Muscle of leg (tissue), 11 donors: Measurements from ENCODE around the gene UTP11. TPM values are rescaled to one million over a fixed set of nuclear protein-coding genes. Genes with fewer than 3 reads are reported as not detected.
"Not testable (repeated sequence)": the region's sequence is repeated elsewhere in the genome, so short reads cannot be mapped to it uniquely, and the experiment has no call there.

Experiments
- DNase-seq: peaks from one replicate; pipeline ENCODE4 v3.0.0; 2013
- H3K27ac ChIP-seq: one replicate; pipeline ENCODE4 v1.5.1; 2013; ENCODE audit warnings: mild to moderate bottlenecking, low read length, control low read depth
- H3K27me3 ChIP-seq: one replicate; pipeline ENCODE4 v1.6.1; 2013; ENCODE audit warnings: low read length; ENCODE audit not compliant: control insufficient read depth, insufficient read depth
- H3K36me3 ChIP-seq: one replicate; pipeline ENCODE4 v1.6.1; 2013; ENCODE audit warnings: low read length; ENCODE audit not compliant: control insufficient read depth, insufficient read depth
- H3K4me1 ChIP-seq: one replicate; pipeline ENCODE4 v1.6.1; 2013; ENCODE audit warnings: low read length; ENCODE audit not compliant: control insufficient read depth, insufficient read depth
- H3K4me3 ChIP-seq: one replicate; pipeline ENCODE4 v1.5.1; 2013; ENCODE audit warnings: low read length, control low read depth
- H3K9me3 ChIP-seq: replicated peaks from 2 replicates; pipeline ENCODE4 v1.6.1; 2013; ENCODE audit warnings: low read depth, low read length; ENCODE audit not compliant: control insufficient read depth
- WGBS: methylation state at CpG from one replicate; pipeline ENCODE4 v1.1.5; 2013; ENCODE audit warnings: missing lambda C conversion rate; ENCODE audit not compliant: insufficient coverage; 5-methylcytosine and 5-hydroxymethylcytosine counted together
- polyA plus RNA-seq, 8 donors: library from polyadenylated mRNA; unstranded; fragments of 120-200 nt; gene quantifications; one replicate each; pipeline versions ENCODE4 v1.2.1 to v1.2.3, GENCODE V29; 2013; ENCODE audit warnings: inconsistent platforms in 1 of 8, low replicate concordance in 1 of 8; ENCODE audit not compliant: insufficient read length in 8 of 8, insufficient read depth in 1 of 8
- total RNA-seq: library from RNA; stranded (reverse); fragments of 120-200 nt; gene quantifications from one replicate; pipeline ENCODE4 v1.2.4, GENCODE V29; 2013

Gene UTP11
- total and polyA plus RNA-seq, 9 donors, result 62.1 to 103 (median 90.6) TPM

GRCh38 chr1:38027201-38028104 lies 14.9 kb downstream of the UTP11 start:
- Histone ChIP-seq H3K27me3 (no peaks in the 10 kb centered on the region), H3K36me3 (peaks cover 36% of the 10 kb centered on the region), H3K4me1 (peaks cover 33% of the 10 kb centered on the region), H3K9me3 (no peaks in the 10 kb centered on the region), H3K4me3 (no peak overlapping the region), H3K27ac (no peak overlapping the region)
- 71% methylated on average over 10 of the region's 19 CpGs for WGBS
- no peak for DNase-seq

- Histone ChIP-seq H3K9me3 (no peaks in the 10 kb centered on the region), H3K4me1 (peaks cover 33% of the 10 kb centered on the region), H3K36me3 (peaks cover 30% of the 10 kb centered on the region), H3K4me3 (no peak overlapping the region), H3K27ac (no peak overlapping the region), H3K27me3 (no peaks in the 10 kb centered on the region)
- DNase-seq, result no peak
- no CpG with 5 or more reads among the region's 3 CpGs for WGBS
Measured at GRCh38 chr1:38028105-38028591, 15.6 kb downstream of the UTP11 start.

GRCh38 chr1:38028671-38029070 lies 16.1 kb downstream of the UTP11 start:
- Histone ChIP-seq H3K27ac (no peak overlapping the region), H3K36me3 (peaks cover 26% of the 10 kb centered on the region), H3K4me1 (peaks cover 33% of the 10 kb centered on the region), H3K9me3 (no peaks in the 10 kb centered on the region), H3K27me3 (no peaks in the 10 kb centered on the region), H3K4me3 (no peak overlapping the region)
- 60% methylated on average over 2 of the region's 2 CpGs for WGBS
- DNase-seq, result no peak

- H3K4me3 ChIP-seq, result no peak overlapping the region
- DNase-seq, result peak; percentile 46
- no peaks in the 10 kb centered on the region for H3K9me3 ChIP-seq
- no peaks in the 10 kb centered on the region for H3K27me3 ChIP-seq
- no peak overlapping the region for H3K27ac ChIP-seq
- 8% methylated on average over 14 of the region's 23 CpGs for WGBS
- H3K36me3 ChIP-seq, result peaks cover 21% of the 10 kb centered on the region
- peaks cover 33% of the 10 kb centered on the region for H3K4me1 ChIP-seq
Measured at GRCh38 chr1:38029081-38029681, 16.6 kb downstream of the UTP11 start.

DNA sequence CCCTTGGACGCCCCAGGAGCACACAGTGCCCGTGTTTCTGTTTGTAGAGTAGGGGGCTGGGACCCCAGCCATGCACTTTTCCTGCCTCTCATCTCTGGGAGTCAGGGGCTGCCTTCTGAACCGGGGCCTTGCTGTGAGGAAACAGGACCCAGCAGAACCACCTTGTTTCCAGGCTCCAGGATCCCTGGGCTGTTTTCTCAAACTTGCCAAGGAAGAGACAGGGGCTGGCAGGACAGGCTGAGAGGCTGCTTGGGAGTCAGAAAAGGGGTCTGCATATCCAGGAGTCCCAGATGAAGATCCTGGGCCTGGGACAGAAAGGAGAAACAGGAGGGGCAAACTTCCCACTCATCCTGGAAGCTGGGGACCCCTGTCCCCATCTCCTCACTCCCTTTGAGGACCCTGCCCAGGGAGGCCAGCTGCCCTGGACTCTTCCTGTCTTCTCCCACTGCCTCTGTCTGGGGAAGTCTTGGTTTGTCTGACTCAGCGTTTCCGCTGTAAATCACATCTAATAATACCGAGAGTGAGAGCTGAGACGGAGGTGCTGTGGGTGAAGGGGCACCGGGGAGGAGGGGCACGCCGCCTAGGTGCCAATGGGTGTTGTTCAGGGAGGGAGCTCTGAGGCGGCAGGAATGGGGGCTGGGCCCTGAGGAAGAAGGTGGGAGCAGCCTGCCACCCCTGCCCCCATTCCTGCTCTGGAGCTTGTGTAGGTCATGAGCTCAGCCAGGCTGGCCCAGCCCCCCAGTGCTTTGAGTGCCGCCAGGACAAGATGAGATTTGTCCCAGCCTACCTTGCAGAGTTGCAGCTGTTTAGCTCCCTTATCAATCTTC lies 17.4 kb downstream of the UTP11 start:
- H3K4me1 ChIP-seq, result peaks cover 33% of the 10 kb centered on the region
- 6% methylated on average over 6 of the region's 12 CpGs for WGBS

GRCh38 chr1:38030596-38031512 lies 18.3 kb downstream of the UTP11 start:
- no peak for DNase-seq
- H3K27ac ChIP-seq, result no peak overlapping the region
- WGBS, result 63% methylated on average over 10 of the region's 17 CpGs
- H3K4me1 ChIP-seq, result peaks cover 33% of the 10 kb centered on the region
- H3K9me3 ChIP-seq, result no peaks in the 10 kb centered on the region
- no peaks in the 10 kb centered on the region for H3K27me3 ChIP-seq
- H3K36me3 ChIP-seq, result peaks cover 10% of the 10 kb centered on the region
- no peak overlapping the region for H3K4me3 ChIP-seq

More for the DNA sequence above, 17.4 kb downstream of the UTP11 start:
- DNase-seq, result peak; percentile 82
- Histone ChIP-seq H3K4me3 (no peak overlapping the region), H3K27ac (peak overlapping the region; percentile 39), H3K36me3 (peaks cover 20% of the 10 kb centered on the region), H3K27me3 (no peaks in the 10 kb centered on the region), H3K9me3 (no peaks in the 10 kb centered on the region)

GRCh38 chr1:38031513-38031866 lies 19.0 kb downstream of the UTP11 start:
- H3K4me3 ChIP-seq, result no peak overlapping the region
- H3K36me3 ChIP-seq, result peaks cover 4% of the 10 kb centered on the region
- no peak for DNase-seq
- peaks cover 33% of the 10 kb centered on the region for H3K4me1 ChIP-seq
- no peak overlapping the region for H3K27ac ChIP-seq
- no peaks in the 10 kb centered on the region for H3K9me3 ChIP-seq
- WGBS, result 80% methylated on average over 1 of the region's 4 CpGs
- no peaks in the 10 kb centered on the region for H3K27me3 ChIP-seq

DNA sequence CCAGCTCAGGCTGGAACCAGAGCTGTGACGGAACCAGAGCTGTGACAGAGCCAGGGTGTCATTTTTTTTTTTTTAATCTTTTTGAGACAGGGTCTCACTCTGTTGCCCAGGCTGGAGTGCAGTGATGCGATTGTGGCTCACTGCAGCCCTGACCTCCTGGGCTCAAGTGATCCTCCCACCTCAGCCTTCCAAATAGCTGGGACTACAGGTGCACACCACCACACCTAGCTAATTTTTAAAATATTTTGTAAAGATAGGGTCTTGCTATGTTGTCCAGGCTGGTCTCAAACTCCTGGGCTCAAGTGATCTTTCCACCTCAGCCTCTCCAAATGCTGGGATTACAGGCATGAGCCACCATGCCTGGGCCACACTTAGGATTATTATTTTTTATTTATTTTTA lies 20.5 kb downstream of the UTP11 start:
- H3K9me3 ChIP-seq, H3K36me3 ChIP-seq, DNase-seq, H3K27me3 ChIP-seq, H3K4me3 ChIP-seq, H3K27ac ChIP-seq: not testable (repeated sequence)
- H3K4me1 ChIP-seq, result peaks cover 30% of the 10 kb centered on the region
- WGBS, result no CpG with 5 or more reads among the region's 2 CpGs

DNA sequence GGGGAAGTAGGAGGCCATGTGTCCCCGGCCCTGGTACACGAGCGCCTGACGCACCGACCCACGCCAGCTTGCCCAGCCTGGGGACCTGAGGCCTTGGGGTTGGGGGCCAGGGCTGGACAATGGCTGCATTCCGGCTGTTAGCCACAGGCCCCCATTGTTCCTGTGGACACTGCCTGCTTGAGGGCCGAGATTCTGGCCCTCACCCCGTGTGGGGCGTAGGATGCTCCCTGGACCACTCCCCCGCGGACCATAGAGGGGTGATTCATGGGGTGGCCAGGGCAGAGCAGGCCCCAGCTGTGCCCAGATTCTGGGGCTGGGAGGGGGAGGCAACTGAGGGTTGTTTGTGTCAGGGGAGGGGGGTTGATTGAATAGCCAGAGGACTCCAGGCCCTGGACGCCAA lies 22.3 kb downstream of the UTP11 start:
- peaks cover 6% of the 10 kb centered on the region for H3K27me3 ChIP-seq
- WGBS, result 86% methylated on average over 10 of the region's 13 CpGs
- no peak for DNase-seq
- no peaks in the 10 kb centered on the region for H3K9me3 ChIP-seq
- no peaks in the 10 kb centered on the region for H3K36me3 ChIP-seq
- no peak overlapping the region for H3K27ac ChIP-seq
- H3K4me1 ChIP-seq, result peaks cover 12% of the 10 kb centered on the region
- H3K4me3 ChIP-seq, result no peak overlapping the region
